ENCODE results near the gene RAD9A.

RAD9A gene

GRCh38 chr11:67404515-67405195 is 12.9 kb downstream of the RAD9A start:
- no peak overlapping the region for H3K4me3 ChIP-seq (replicated peaks; ENCODE audit: low read depth, low read length)
- TF ChIP-seq, protein P1, sequence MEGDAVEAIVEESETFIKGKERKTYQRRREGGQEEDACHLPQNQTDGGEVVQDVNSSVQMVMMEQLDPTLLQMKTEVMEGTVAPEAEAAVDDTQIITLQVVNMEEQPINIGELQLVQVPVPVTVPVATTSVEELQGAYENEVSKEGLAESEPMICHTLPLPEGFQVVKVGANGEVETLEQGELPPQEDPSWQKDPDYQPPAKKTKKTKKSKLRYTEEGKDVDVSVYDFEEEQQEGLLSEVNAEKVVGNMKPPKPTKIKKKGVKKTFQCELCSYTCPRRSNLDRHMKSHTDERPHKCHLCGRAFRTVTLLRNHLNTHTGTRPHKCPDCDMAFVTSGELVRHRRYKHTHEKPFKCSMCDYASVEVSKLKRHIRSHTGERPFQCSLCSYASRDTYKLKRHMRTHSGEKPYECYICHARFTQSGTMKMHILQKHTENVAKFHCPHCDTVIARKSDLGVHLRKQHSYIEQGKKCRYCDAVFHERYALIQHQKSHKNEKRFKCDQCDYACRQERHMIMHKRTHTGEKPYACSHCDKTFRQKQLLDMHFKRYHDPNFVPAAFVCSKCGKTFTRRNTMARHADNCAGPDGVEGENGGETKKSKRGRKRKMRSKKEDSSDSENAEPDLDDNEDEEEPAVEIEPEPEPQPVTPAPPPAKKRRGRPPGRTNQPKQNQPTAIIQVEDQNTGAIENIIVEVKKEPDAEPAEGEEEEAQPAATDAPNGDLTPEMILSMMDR (IDR thresholded peaks at IDR 0.05; ENCODE audit: low read length, missing control alignments), result no peak
- no peak for DNase-seq (ENCODE audit: low read depth)

GRCh38 chr11:67405196-67405567 is 13.4 kb downstream of the RAD9A start:
- no peak overlapping the region for H3K4me3 ChIP-seq (replicated peaks; ENCODE audit: low read depth, low read length)
- TF ChIP-seq, protein P1 (IDR thresholded peaks at IDR 0.05; ENCODE audit: low read length, missing control alignments), result no peak
- no peak for DNase-seq (ENCODE audit: low read depth)

- TF ChIP-seq, protein P1 (IDR thresholded peaks at IDR 0.05; ENCODE audit: low read length, missing control alignments), result no peak
- DNase-seq (ENCODE audit: low read depth), result no peak
- no peak overlapping the region for H3K4me3 ChIP-seq (replicated peaks; ENCODE audit: low read depth, low read length)
These were observed 14.0 kb downstream of the RAD9A start for GRCh38 chr11:67405688-67406339.

GRCh38 chr11:67406420-67406968 is 14.7 kb downstream of the RAD9A start:
- TF ChIP-seq, protein P1 (IDR thresholded peaks at IDR 0.05; ENCODE audit: low read length, missing control alignments), result no peak
- H3K4me3 ChIP-seq (replicated peaks; ENCODE audit: low read depth, low read length), result no peak overlapping the region
- no peak for DNase-seq (ENCODE audit: low read depth)

DNA sequence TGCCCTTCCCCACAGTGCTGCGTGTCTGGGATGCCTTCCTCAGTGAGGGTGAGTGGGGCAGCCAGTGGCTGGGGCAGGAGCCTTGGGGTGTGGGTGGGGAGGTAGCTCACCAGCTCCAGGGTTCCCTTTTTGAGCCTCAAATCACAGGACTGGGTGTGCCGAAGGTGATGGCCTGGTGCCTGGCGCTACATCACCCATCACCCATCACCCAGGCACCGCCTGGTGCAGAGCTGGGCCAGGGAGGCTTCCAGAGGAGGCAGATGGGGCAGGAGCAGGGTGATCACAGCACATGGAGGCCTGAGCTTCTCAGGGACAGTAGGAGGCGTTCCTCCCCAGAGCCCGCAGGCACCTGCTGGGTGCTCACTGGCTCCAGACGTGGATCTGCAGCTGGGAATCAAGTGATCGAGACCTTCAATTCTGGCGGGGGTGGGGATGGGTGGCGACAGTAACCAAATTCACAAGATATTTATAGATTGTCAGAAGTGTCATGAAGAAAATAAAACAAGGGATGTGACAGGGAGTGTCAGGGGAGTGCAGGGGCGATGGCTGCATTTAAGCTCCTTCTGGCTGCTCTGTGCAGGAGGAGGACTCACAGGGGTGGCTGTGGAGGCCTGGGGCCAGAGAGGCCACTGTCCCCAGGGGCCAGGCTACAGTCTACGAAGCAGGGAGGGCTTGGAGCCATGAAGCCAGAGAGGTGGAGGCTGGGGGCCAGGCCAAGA is 15.3 kb downstream of the RAD9A start:
- TF ChIP-seq, protein P1 (IDR thresholded peaks at IDR 0.05; ENCODE audit: low read length, missing control alignments), result no peak
- no peak overlapping the region for H3K4me3 ChIP-seq (replicated peaks; ENCODE audit: low read depth, low read length)
- DNase-seq (ENCODE audit: low read depth), result no peak

- TF ChIP-seq, protein P1 (IDR thresholded peaks at IDR 0.05; ENCODE audit: low read length, missing control alignments), result no peak
- H3K4me3 ChIP-seq (replicated peaks; ENCODE audit: low read depth, low read length), result no peak overlapping the region
- no peak for DNase-seq (ENCODE audit: low read depth)
These were observed 15.9 kb downstream of the RAD9A start for GRCh38 chr11:67407688-67408163.

Measured in fibroblast of pulmonary artery (primary cell).